DMS114 treated with DMSO at 0.1 percent for 48 hours (cell line): ENCODE results near the gene TMEM235.
"Not testable (repeated sequence)": the region's sequence is repeated elsewhere in the genome, so short reads cannot be mapped to it uniquely, and the experiment has no call there.

Experiments
- DNase-seq: peaks from one replicate; lab custom pipeline; 2025; ENCODE audit not compliant: unreplicated experiment; lab: John Stamatoyannopoulos, UW

TMEM235 gene

DNA sequence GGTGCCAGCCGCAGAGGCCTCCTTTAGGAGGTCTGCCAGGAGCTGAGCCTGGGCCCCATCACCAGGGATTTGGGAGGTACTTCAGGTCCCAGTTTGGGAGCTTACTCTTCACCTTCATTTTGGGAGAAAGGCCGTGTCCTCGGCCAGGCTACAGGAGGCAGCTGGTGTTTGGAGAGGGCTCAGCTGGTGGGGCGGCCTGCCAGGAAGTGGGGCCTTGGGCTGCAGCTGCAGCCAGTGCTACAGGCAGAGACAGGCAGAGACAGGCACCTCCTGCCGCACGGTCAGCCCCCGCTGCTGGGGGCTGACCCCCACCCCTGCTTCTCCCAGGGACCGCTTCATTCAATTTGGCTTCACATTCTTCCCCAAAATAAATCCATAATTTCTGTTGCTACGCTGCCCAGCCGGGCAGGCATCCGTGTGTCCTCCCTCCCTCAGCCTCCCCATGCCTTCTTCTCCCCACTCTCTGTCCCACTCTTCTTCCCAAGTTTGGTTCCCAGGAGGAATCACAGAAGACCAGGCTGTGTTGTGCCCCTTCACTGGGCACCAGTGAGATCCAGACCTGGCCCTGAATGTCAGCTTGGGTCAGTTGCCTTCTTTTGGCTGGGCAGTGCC lies 6.1 kb downstream of the TMEM235 start:
- no peak for DNase-seq

DNA sequence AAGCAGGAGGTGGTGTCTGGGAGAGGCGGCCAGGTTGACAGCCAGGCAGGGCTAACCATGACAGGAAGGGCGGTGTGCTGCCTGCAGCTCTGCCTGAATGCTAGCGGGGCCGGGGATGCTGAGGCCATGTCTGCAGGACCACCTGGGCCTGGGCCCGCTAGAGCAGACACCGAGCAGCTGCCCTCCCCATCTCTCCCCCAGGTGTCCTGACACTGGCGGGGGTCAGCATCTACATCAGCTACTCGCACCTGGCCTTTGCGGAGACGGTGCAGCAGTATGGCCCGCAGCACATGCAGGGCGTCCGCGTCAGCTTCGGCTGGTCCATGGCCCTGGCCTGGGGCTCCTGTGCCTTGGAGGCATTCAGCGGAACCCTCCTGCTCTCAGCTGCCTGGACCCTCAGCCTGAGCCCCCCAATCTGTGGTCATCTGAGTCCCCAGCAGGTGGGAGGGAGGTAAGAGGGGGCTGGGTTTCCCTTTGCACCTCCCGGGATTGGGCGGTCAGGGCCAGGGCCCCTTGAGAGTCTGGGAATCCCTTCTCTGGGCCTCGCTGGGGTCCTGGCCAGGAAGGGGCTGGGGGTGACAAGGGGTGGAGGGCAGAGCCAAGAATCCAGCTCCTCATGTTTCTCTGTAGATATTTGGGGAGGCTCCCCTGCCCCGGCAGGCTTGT lies 7.5 kb downstream of the TMEM235 start:
- no peak for DNase-seq

- no peak for DNase-seq
These were observed 8.1 kb downstream of the TMEM235 start for GRCh38 chr17:78239489-78239931.

DNA sequence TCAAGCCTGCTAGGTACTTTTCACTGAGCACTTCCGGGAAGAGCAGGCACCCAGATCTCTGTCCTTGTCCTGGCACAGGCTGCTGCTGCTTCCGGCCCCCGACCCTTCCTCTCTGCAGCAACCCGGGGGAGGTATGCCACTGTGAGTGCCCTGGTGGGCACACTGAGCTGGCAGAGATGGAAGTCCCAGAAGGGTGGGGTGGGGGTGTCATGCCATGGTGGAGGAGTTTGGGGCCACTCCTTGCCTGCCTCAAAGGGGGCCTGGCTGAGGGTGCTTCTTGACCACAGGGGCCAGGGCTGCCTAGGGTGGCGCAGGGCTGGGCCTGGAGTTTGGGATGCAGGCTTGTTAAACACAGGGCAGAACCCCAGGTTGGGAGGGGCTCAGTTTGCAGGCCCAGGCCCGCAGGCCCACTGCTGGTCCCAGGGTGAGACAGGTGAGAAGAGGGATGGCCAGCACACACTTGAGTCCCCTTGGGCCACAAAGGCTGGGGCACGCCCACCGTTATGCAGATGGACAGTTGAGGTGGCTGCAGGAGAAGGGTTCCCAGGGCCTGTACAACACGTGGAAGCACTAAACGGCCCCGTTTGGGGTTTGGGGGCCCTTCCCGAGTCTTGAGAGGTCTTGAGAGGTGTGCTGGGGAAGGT lies 8.7 kb downstream of the TMEM235 start:
- no peak for DNase-seq

DNA sequence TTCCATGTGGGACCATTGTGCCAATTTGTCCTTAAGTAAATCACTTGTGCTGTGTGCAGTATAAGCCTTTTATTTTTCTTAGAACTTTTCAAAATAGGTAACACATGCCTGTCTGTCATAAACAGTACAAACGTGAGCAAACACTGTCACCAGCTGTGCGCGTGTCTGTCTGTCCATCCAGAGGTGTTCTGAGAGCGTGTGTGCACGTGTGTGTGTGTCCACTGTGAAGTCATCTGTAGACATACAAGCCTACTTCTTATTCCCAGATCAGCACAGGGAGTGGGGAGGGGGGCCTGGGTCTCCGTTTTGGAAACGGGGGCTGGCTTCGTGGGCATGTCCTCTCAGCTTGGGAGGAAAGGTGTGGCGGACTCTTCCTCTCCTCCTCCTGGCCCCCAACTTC lies 9.4 kb downstream of the TMEM235 start:
- DNase-seq: no peak

GRCh38 chr17:78241277-78242023 lies 10.0 kb downstream of the TMEM235 start:
- DNase-seq: peak; percentile 12

GRCh38 chr17:78242024-78242742 lies 10.8 kb downstream of the TMEM235 start:
- no peak for DNase-seq

DNA sequence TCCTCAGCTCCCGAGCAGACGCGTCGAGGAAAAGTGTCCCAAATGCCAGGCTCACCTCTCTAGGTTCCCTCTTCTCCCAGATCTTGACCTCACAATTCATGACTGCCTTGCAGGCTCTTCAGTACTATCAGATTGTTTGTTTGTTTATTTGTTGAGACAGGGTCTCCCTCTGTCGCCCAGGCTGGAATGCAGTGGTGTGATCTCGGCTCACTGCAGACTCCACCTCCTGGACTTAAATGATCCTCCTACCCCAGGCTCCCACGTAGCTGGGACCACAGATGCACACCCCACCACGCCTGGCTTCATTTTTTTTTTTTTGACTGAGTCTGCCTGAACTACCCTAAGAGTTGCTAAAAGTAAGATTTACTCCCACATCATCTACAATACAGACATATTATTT lies 15.9 kb downstream of the TMEM235 start:
- no peak for DNase-seq

- DNase-seq: no peak
These were observed 16.9 kb downstream of the TMEM235 start for GRCh38 chr17:78248051-78248914.

- no peak for DNase-seq
These were observed 17.8 kb downstream of the TMEM235 start for GRCh38 chr17:78249074-78249817.

- DNase-seq: no peak
These were observed 18.7 kb downstream of the TMEM235 start for GRCh38 chr17:78249818-78250806.

DNA sequence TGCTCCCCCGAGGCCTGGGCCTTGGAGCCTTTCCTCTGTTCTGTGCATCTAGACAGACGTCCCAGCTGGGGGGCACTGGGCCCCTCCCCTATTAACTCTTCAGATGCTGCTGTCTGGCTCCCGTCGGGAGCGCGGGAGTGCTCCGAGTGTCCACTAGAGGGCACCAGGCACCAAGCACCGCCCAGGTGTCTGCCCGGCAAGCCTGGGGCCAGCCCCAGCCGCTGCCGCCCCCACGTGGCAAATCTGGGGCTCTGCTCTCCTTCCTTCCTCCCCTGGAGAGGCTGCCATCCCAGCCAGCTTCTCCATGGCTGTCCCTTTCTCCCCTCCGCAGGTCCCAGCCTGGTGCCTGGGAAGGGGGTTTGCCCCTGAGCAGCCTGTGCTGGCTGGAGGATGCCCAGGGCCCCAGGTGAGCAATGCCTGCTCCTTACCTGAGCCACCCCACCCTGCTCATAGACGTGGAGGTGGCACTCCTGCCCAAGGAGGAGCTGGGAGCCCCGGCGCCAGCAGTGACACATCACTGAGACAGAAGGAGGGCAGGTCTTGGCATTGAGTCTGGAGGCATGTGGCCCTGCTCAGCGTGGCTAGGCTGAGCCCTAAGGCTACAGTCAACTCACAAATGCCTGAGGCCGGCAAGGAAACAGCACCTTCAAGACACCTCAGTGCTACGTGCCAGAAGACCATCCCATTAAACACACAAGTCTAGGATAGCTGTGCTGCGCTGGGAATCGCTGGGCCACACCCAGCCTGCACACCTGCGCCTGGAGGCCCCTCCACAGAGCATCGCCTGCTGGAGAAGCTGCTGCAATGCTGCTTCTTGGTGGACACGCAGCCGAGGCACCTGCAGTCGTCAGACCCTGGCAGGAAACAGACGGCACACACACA lies 19.7 kb downstream of the TMEM235 start:
- DNase-seq: peak; percentile 75

- no peak for DNase-seq
These were observed 20.3 kb downstream of the TMEM235 start for GRCh38 chr17:78251773-78252103.

GRCh38 chr17:78252111-78252634 lies 20.7 kb downstream of the TMEM235 start:
- no peak for DNase-seq

DNA sequence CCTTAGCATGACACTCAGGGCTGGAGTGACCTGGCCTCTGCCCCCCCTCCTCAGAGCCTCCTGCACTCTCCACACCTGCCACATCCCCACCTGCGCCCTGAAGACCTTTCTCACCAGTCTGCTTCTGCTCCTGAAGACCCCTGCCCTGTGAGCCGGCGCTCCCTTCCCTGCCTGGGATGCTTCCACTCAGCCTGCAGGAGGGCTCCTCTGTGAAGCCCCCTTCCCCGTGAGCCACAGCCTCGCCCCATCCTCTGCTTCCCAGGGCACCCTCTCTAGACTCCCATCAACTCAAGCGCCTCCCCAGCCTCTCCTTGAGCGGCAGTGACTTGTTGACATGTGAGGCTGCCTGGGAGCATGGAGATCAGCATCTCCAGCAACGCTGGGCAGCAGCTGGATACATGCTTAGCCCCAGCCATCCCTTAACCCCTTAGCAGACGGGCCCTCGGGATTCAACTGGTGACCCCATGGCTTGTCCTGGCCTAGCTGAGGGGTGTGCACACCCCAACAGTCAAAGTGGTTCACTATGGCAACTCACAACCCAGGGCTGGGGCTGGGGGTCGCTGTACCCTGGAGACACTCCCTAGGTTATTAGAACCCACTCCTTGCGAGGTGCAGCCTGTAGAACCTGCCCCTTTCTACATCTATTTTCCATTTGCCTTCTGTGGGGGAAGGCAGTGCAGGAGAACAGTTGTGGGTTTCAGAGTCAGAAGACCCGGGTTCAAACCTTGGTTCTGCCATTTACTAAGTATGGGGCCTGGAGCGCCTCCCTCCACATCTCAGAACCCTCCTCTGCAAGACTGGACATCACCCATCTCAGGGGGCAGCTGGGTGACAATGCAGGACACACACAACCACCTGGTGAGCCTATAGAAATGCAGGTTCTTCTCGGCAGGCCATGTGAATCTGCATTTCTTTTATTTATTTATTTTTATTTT lies 21.5 kb downstream of the TMEM235 start:
- no peak for DNase-seq

GRCh38 chr17:78253636-78253945 lies 22.2 kb downstream of the TMEM235 start:
- DNase-seq: not testable (repeated sequence)
